HL-60/S4 treated with retinoic acid at 250 ng/mL for 4 days and 3 days (cell line): ENCODE data around the gene AKNAD1.
"Not testable (repeated sequence)": the region's sequence is repeated elsewhere in the genome, so short reads cannot be mapped to it uniquely, and the experiment has no call there.

Experiments
- in situ Hi-C: fragments of 300-500 bp; cut with MboI; formaldehyde crosslinking; loops from 2 replicates; pipeline ENCODE4 v1.7.0; 2022; ENCODE audit warnings: low sequenced_read_pairs

Gene AKNAD1

GRCh38 chr1:108792420-108792819 is 64.5 kb downstream of the AKNAD1 start:
- in situ Hi-C loops = no loop called here

- in situ Hi-C loops = no loop called here
Measured at GRCh38 chr1:108791790-108792189, 65.1 kb downstream of the AKNAD1 start.

- in situ Hi-C loops = no loop called here
Measured at GRCh38 chr1:108785880-108786279, 71.0 kb downstream of the AKNAD1 start.

- in situ Hi-C loops = no loop called here
Measured at GRCh38 chr1:108785264-108785663, 71.6 kb downstream of the AKNAD1 start.

GRCh38 chr1:108781575-108781944 is 75.3 kb downstream of the AKNAD1 start:
- in situ Hi-C loops = not testable (repeated sequence)

GRCh38 chr1:108780937-108781574 is 75.8 kb downstream of the AKNAD1 start:
- in situ Hi-C loops = no loop called here

- in situ Hi-C loops = no loop called here
Measured at GRCh38 chr1:108779455-108779854, 77.4 kb downstream of the AKNAD1 start.

GRCh38 chr1:108777839-108778238 is 79.1 kb downstream of the AKNAD1 start:
- in situ Hi-C loops = no loop called here

GRCh38 chr1:108767708-108768107 is 89.2 kb downstream of the AKNAD1 start:
- in situ Hi-C loops = no loop called here

GRCh38 chr1:108767115-108767514 is 89.8 kb downstream of the AKNAD1 start:
- in situ Hi-C loops = no loop called here
